Fibroblast of skin of left quadriceps (primary cell): ENCODE data around the gene MED12L.
"Not testable (repeated sequence)": the region's sequence is repeated elsewhere in the genome, so short reads cannot be mapped to it uniquely, and the experiment has no call there.

Experiments
- DNase-seq, 2 experiments: peaks; one replicate each; pipeline ENCODE4 v3.0.0-alpha.2; 2013; ENCODE audit warnings: low read depth in 2 of 2

The MED12L gene

DNA sequence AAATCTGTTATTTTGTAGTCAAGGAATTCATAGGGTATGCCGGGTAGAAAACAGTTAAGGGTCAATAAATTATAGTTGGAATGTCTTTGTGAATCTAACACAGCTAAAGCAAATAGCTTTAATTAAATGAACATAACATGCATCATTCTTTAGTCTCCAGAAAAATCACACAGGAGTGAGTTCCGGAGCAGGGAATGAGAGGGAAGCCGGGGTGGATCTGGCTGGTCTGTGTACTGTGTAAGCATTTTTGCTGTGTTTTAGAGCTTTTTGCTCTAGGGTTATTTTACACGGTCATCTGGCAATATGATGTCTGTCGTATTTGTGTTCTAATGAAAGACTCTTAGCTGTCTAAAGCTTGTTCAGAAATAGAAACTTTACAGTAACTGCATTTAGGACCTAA is 57.5 kb downstream of the MED12L start:
- DNase-seq, result no peak

DNA sequence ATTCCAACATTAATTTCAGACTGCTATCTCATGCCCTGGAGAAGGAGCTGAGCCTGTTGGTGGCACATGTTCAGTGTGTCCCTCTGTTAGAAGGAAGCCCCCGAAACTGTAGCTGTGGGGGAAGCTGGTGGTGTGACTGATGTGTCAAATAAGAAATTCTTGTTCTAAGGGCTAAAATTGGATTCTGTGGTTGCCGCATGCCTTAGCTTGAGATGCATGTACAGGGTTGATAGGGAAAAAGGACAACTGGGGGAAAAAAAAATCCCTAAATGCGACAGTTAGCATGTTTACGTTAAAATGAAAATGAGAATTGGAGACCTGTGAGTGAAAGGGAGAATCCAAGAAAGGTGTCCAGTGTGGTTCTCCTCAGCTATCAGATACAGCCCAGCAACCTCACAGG is 58.6 kb downstream of the MED12L start:
- no peak for DNase-seq

- no peak for DNase-seq
These were observed 59.3 kb downstream of the MED12L start for GRCh38 chr3:151144760-151145159.

GRCh38 chr3:151145713-151146070 is 60.2 kb downstream of the MED12L start:
- DNase-seq, result no peak

DNA sequence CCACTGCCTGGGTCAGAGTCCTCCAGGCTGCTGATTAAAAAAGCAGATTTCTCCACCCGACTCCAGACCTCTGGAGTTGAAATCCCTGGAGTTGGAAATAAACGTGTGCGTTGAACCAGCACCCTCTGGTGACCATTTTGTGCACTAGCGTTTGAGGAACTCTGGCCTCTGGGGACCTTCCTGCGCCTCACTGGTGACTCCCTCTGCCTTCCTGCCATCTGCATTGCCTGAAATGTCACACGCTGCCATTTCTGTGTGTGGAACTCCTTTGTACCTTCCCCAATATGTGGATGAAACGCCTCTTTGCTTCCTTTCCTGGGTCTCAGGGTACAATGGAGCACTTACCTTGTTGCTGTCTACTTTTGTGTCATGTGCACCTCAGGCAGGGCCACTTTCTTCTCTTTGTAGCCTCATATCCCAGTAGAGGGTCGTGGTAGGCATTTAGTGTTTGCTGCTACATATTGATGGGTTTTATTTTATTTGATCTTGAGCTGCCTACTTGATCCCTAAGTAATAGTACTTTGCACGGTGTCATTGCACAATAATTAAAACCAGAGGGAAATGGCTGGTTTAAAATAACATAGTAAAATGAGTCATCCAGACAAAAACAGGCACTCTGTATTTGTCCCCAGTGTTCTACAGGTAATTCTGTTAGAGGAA is 60.7 kb downstream of the MED12L start:
- peak; percentile 45 to 48 for DNase-seq

DNA sequence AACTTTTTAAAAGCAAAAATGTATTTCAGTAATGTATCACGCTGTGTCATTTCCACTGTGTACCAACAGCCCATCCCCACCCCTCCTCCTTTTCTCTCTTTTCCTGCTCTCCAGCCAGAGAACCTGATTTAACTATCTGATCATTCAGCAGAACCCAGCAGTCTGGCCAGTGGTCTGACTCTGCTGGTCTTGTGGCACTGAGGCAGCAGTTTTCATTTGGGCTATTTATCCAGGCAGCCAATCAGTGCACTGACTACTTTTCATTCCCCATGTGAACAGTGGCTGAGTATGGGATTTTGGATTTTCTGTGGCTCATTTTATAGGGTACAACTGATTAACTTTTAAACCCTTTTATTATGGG is 61.2 kb downstream of the MED12L start:
- no peak for DNase-seq

- no peak for DNase-seq
These were observed 61.8 kb downstream of the MED12L start for GRCh38 chr3:151147299-151147698.

GRCh38 chr3:151152455-151153079 is 67.1 kb downstream of the MED12L start:
- DNase-seq, result no peak

DNA sequence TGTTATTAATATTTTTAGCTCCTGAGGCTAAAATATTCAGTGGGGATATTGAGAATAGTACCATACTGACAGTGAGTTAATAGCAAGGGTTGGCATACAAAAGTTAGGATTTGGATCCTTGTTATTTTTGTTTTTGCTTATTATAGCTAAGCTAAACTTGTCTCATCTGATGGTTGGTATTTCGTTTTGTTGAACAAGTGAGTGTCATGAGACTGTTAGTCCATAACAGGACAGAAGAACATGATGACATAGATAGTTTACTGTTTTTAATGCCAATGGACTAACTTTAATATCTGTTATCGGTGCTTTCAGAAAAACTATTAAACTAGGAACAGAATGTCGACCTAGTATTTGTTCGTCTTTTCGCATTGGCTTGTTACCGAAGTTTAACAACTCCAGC is 69.1 kb downstream of the MED12L start:
- DNase-seq, result no peak

- no peak for DNase-seq
These were observed 70.1 kb downstream of the MED12L start for GRCh38 chr3:151155409-151156128.

DNA sequence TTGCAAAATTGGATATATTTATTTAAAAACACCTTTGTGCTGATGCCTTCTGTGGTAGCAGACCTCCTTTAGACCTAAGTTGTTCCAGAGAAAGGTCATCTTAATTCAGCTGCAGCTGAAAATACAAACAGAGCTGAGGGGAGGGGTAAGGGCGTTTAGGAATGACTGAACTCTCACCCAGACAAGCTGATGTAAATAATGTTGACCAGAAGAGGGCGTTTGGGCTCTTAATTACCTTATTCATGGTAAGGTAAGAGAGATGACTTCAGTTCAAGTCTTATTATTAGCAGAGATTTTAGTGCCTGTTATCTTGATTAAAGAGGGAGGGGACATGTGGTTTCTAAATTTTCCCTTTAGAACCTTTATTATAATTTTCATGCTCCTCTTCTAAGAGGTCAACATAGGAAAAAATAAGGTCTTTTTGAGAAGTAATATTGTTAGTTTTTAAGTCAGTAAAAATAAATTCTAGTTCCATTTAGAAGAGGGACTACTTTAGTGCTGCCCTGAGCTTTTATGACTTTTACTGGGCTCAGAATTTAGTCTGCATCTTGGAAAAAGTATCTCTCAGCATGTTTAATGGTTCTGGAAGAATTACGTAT is 71.3 kb downstream of the MED12L start:
- peak in 1 of 2 experiments; percentile 26 for DNase-seq

GRCh38 chr3:151159806-151160205 is 74.3 kb downstream of the MED12L start:
- DNase-seq, result no peak

DNA sequence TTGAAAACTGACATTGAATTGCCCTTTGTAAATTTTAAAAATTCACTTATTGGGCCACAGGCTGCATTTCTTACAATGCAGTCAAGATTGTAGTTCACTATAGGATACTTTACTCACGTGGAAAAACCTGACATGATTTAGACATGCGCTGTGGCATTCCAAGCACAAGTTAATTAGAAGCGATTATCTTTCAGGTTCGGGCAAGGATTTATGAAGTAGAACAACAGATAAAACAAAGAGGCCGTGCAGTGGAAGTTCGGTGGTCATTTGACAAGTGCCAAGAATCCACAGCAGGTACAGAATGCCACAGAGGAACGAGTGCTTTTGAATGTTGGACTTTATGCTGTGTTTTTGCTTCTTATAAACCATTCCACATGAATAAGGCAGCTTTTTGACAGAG is 79.8 kb downstream of the MED12L start:
- DNase-seq, result no peak

- DNase-seq, result no peak
These were observed 80.7 kb downstream of the MED12L start for GRCh38 chr3:151166161-151166560.

DNA sequence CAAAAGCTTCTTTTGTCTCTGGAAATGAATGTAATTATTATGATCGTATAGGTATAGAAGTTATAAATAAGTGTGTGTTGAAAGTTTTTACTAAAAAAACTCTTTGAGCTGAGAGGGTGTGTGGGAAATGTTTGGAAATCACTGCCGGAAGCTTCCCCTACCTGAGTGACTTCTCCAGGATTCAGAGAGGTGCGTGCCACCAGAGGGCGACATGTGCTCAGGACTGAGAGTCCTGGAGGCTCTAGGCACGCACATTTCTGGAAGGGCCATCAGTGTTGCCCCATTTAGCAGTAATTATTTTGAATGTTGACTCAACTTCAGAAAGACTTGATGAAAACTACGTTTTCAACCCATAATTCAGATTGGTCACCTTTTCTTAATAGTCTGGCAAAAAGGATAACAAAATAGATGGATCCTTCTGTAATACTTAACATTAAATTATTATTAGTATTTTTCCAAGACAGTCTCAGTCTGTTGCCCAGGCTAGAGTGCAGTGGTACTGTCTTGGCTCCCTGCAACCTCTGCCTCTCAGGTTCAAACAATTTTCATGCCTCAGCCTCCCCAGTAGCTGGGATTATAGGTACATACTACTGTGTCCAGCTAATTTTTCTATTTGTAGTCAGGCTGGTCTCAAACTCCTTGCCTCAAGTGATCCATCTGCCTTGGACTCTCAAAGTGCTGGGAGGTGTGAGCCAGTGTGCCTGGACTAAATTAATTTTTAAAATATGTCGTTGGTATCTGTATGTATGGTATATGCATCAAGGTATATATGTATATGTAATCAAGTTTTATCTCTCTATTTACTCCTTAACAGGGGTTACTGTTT is 83.0 kb downstream of the MED12L start:
- DNase-seq, result peak; percentile 42 to 46

- DNase-seq, result no peak
These were observed 83.9 kb downstream of the MED12L start for GRCh38 chr3:151169262-151169947.

DNA sequence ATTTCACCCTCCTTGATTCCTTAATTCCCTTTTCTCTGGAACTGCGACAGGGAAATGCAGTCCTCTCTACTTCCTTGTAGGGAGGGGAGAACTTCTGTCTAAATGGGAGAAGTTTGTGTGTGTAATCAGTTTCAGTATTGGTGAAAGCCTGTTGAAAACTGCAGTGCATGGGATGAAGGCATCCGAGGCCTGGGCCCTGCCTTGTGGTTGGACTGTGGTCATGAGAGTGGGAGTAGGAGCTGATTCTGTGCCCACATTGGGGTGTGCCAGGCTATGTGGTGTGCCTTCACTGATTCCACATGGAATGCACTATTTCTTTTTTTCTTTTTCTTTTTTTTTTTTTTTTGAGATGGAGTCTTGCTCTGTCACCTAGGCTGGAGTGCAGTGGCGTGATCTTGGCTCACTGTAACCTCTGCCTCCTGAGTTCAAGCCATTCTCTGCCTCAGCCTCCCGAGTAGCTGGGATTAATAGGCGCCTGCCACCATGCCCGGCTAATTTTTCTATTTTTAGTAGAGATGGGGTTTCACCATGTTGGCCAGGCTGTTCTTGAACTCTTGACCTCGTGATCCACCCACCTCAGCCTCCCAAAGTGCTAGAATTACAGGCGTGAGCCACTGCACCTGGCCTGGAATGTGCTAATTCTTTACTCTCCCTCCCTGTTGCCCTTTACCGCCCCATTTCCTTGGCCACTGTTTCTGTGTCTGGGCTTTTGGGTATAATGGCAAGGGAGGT is 84.7 kb downstream of the MED12L start:
- DNase-seq, result not testable (repeated sequence)

DNA sequence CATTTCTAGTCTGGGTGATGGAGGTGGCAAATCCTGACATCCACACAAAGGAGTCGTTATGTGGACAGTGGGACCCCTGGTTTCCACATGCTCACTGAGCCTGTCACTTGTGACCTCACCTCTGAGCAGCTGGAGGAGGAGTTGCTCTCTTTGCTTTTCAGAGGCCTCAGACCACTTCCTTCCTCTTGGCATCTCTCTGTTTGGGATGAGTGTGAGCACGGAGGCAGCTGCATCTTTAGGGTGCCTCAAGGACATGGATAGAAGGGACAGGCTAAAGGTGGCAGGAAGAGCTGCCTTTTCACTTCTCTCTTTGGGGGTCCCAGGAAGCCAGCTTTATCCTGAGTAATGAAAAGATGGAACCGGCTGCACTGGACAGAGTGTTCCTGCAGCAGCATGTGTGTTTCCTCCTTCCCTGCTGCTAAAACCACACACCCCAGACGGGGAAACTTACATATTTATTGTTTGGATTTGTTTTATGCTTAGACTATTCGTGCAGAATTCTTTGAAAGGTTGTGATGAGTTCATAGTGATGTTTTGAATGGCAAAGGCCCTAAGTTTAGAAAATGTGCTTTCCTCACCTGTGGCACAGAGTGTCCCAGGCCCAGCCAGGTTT is 85.8 kb downstream of the MED12L start:
- DNase-seq, result no peak

GRCh38 chr3:151174351-151174750 is 88.9 kb downstream of the MED12L start:
- DNase-seq, result no peak

- DNase-seq, result no peak
These were observed 90.5 kb downstream of the MED12L start for GRCh38 chr3:151175952-151176351.
